ENCODE measurements around the gene CTDSPL. TPM values are rescaled to one million over a fixed set of nuclear protein-coding genes. Genes with fewer than 3 reads are reported as not detected.

Gene CTDSPL
- total RNA-seq, 1 experiment from 2014 or later = 34.4 TPM

DNA sequence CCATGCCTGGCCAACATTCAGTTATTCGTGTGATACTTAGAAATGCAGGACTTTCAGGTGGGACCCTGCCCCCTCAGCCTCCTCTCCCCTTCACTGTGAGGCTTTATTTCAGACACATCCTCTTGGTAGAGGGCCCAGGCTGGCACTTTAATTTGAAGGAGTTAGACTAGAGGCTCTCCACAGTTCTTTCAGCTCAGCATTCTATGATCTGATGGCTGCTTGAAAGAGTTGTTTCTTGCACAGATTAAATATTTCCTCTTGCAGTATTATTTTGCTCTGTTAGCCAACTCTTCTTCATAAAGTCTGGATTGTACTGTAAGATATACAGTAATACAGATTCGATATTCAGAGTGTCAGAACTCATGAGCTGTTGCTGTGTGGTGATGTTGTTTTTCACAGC lies 35.1 kb downstream of the CTDSPL start:
- Histone ChIP-seq H3K27me3 (ENCODE audit: insufficient read depth, low read length) (no peaks in the 10 kb centered on the region), H4K20me1 (ENCODE audit: insufficient read depth) (no peaks in the 10 kb centered on the region), H3K9me2 (ENCODE audit: insufficient read depth) (no peaks in the 10 kb centered on the region), H3K79me2 (ENCODE audit: insufficient read depth, low read length) (peaks cover 45% of the 10 kb centered on the region), H3K9me3 (ENCODE audit: control insufficient read depth in 1 of 2, insufficient read depth in 1 of 2, low read depth in 1 of 2, low read length in 2 of 2) (no peaks in the 10 kb centered on the region), H3K4me3 (replicated peaks in 1 of 2; ENCODE audit: low read depth in 1 of 2, low read length in 2 of 2) (no peak overlapping the region), H3K36me3 (ENCODE audit: control insufficient read depth in 1 of 2, insufficient read depth in 2 of 2, low read length in 2 of 2) (no peaks in the 10 kb centered on the region), H3K4me2 (ENCODE audit: low read length) (no peak overlapping the region), H3K9ac (ENCODE audit: low read length) (no peak overlapping the region), H2AFZ (ENCODE audit: low read depth, low read length, poor library complexity, severe bottlenecking) (no peak overlapping the region), H3K4me1 (ENCODE audit: control insufficient read depth in 1 of 2, insufficient read depth in 2 of 2, low read length in 2 of 2) (peaks cover 3 to 4% of the 10 kb centered on the region in 2 experiments; a peak in 1 of 4 replicates), H3K27ac (ENCODE audit: low read depth, low read length) (no peak overlapping the region)
- TF ChIP-seq, protein P1, sequence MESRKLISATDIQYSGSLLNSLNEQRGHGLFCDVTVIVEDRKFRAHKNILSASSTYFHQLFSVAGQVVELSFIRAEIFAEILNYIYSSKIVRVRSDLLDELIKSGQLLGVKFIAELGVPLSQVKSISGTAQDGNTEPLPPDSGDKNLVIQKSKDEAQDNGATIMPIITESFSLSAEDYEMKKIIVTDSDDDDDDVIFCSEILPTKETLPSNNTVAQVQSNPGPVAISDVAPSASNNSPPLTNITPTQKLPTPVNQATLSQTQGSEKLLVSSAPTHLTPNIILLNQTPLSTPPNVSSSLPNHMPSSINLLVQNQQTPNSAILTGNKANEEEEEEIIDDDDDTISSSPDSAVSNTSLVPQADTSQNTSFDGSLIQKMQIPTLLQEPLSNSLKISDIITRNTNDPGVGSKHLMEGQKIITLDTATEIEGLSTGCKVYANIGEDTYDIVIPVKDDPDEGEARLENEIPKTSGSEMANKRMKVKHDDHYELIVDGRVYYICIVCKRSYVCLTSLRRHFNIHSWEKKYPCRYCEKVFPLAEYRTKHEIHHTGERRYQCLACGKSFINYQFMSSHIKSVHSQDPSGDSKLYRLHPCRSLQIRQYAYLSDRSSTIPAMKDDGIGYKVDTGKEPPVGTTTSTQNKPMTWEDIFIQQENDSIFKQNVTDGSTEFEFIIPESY (IDR thresholded peaks at IDR 0.05; ENCODE audit: extremely low read depth, insufficient replicate concordance, low read length) = no peak
- TF ChIP-seq, protein P2, sequence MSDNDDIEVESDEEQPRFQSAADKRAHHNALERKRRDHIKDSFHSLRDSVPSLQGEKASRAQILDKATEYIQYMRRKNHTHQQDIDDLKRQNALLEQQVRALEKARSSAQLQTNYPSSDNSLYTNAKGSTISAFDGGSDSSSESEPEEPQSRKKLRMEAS (IDR thresholded peaks at IDR 0.05) = no peak
- no peak for TF ChIP-seq YY1 (IDR thresholded peaks at IDR 0.05; ENCODE audit: extremely low read depth, insufficient replicate concordance, low read depth, low read length)
- RAD21 ChIA-PET (ENCODE audit: low non-redundant PET in 1 of 2, low total read pairs in 2 of 2, uncharacterized antibody in 2 of 2, unreplicated experiment in 2 of 2) = no interaction called here
- POLR2A ChIA-PET = no interaction called here
- DNase-seq (ENCODE audit: low read depth, low spot score) (no peak), ATAC-seq (no peak)
- intact Hi-C loops (cut with micrococcal nuclease) = no loop called here
- CTCF ChIA-PET = interaction anchor here (1.3 kb wide), 1 partner anchor 71 kb away, joined by 3 read pairs; no protein-coding TSS in a partner anchor
- no TSS peak for BruUV-seq (replicated peaks)

DNA sequence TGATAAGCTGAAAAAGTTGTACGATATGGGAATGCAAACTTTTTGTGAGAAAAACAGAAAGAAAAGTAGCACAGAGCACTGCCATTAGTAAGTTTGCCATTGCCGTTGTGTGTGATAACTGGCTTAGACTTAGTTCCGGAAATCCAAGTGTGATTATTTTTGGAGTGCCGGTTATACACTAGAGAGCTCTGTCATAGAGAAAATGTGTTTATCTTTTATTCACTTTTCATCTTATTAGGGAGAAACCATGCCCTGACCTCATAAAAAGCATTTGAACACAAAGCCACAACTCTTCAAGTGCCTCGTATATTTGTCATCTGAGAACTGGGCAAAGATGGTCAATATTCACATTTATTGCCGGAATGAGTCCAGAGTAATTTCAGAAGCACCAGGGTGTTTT lies 36.1 kb downstream of the CTDSPL start:
- Histone ChIP-seq H3K9me3 (ENCODE audit: control insufficient read depth in 1 of 2, insufficient read depth in 1 of 2, low read depth in 1 of 2, low read length in 2 of 2) (no peaks in the 10 kb centered on the region), H3K4me2 (ENCODE audit: low read length) (no peak overlapping the region), H4K20me1 (ENCODE audit: insufficient read depth) (no peaks in the 10 kb centered on the region), H3K4me3 (replicated peaks in 1 of 2; ENCODE audit: low read depth in 1 of 2, low read length in 2 of 2) (no peak overlapping the region), H3K36me3 (ENCODE audit: control insufficient read depth in 1 of 2, insufficient read depth in 2 of 2, low read length in 2 of 2) (no peaks in the 10 kb centered on the region), H3K27me3 (ENCODE audit: insufficient read depth, low read length) (no peaks in the 10 kb centered on the region), H3K27ac (ENCODE audit: low read depth, low read length) (no peak overlapping the region), H2AFZ (ENCODE audit: low read depth, low read length, poor library complexity, severe bottlenecking) (no peak overlapping the region), H3K4me1 (ENCODE audit: control insufficient read depth in 1 of 2, insufficient read depth in 2 of 2, low read length in 2 of 2) (peaks cover 2 to 3% of the 10 kb centered on the region in 2 experiments; a peak in 1 of 4 replicates), H3K79me2 (ENCODE audit: insufficient read depth, low read length) (peaks cover 41% of the 10 kb centered on the region), H3K9ac (ENCODE audit: low read length) (no peak overlapping the region), H3K9me2 (ENCODE audit: insufficient read depth) (no peaks in the 10 kb centered on the region)
- TF ChIP-seq POLR2A (IDR thresholded peaks at IDR 0.05; ENCODE audit: borderline replicate concordance, extremely low read depth, insufficient read depth, insufficient read length) (no peak), RAD21 (IDR thresholded peaks at IDR 0.05; ENCODE audit: low read depth) (no peak), SRF (IDR thresholded peaks at IDR 0.05; ENCODE audit: low read depth) (no peak), EZH2 (IDR thresholded peaks at IDR 0.05) (no peak)
- TF ChIP-seq, protein P3, sequence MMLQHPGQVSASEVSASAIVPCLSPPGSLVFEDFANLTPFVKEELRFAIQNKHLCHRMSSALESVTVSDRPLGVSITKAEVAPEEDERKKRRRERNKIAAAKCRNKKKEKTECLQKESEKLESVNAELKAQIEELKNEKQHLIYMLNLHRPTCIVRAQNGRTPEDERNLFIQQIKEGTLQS (IDR thresholded peaks at IDR 0.05) = no peak
- TF ChIP-seq, protein P4, sequence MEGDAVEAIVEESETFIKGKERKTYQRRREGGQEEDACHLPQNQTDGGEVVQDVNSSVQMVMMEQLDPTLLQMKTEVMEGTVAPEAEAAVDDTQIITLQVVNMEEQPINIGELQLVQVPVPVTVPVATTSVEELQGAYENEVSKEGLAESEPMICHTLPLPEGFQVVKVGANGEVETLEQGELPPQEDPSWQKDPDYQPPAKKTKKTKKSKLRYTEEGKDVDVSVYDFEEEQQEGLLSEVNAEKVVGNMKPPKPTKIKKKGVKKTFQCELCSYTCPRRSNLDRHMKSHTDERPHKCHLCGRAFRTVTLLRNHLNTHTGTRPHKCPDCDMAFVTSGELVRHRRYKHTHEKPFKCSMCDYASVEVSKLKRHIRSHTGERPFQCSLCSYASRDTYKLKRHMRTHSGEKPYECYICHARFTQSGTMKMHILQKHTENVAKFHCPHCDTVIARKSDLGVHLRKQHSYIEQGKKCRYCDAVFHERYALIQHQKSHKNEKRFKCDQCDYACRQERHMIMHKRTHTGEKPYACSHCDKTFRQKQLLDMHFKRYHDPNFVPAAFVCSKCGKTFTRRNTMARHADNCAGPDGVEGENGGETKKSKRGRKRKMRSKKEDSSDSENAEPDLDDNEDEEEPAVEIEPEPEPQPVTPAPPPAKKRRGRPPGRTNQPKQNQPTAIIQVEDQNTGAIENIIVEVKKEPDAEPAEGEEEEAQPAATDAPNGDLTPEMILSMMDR (IDR thresholded peaks at IDR 0.05 in 2 of 3, conservative IDR thresholded peaks at IDR 0.05 in 1 of 3; ENCODE audit: borderline replicate concordance in 1 of 3, insufficient read depth in 1 of 3, low read depth in 2 of 3, low read length in 2 of 3) = no peak
- TF ChIP-seq, protein P5, sequence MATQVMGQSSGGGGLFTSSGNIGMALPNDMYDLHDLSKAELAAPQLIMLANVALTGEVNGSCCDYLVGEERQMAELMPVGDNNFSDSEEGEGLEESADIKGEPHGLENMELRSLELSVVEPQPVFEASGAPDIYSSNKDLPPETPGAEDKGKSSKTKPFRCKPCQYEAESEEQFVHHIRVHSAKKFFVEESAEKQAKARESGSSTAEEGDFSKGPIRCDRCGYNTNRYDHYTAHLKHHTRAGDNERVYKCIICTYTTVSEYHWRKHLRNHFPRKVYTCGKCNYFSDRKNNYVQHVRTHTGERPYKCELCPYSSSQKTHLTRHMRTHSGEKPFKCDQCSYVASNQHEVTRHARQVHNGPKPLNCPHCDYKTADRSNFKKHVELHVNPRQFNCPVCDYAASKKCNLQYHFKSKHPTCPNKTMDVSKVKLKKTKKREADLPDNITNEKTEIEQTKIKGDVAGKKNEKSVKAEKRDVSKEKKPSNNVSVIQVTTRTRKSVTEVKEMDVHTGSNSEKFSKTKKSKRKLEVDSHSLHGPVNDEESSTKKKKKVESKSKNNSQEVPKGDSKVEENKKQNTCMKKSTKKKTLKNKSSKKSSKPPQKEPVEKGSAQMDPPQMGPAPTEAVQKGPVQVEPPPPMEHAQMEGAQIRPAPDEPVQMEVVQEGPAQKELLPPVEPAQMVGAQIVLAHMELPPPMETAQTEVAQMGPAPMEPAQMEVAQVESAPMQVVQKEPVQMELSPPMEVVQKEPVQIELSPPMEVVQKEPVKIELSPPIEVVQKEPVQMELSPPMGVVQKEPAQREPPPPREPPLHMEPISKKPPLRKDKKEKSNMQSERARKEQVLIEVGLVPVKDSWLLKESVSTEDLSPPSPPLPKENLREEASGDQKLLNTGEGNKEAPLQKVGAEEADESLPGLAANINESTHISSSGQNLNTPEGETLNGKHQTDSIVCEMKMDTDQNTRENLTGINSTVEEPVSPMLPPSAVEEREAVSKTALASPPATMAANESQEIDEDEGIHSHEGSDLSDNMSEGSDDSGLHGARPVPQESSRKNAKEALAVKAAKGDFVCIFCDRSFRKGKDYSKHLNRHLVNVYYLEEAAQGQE (IDR thresholded peaks at IDR 0.05; ENCODE audit: low read depth) = no peak
- BruUV-seq (replicated peaks) = no TSS peak
- ATAC-seq (no peak), DNase-seq (ENCODE audit: low read depth, low spot score) (no peak)
- ChIA-PET POLR2A (no interaction called here), RAD21 (ENCODE audit: low non-redundant PET in 1 of 2, low total read pairs in 2 of 2, uncharacterized antibody in 2 of 2, unreplicated experiment in 2 of 2) (no interaction called here), CTCF (no interaction called here)
- intact Hi-C loops (cut with micrococcal nuclease) = no loop called here

All from HCT116 (cell line).